Diencephalon (tissue), 1 donor: ENCODE results near the gene TEX264. TPM values are rescaled to one million over a fixed set of nuclear protein-coding genes. Genes with fewer than 3 reads are reported as not detected.
A peak's percentile ranks its signal among the peaks of the same experiment; 100 is the strongest.

ENCODE experiments used
- small RNA-seq: library from RNA; depleted of rRNA; stranded (forward); fragments of <200 nt; gene quantifications from one replicate; pipeline ENCODE3, GENCODE V24; 2014
- total RNA-seq: library from RNA; depleted of rRNA; stranded (reverse); fragments of >200 nt; gene quantifications from one replicate; pipeline ENCODE4 v1.2.3, GENCODE V29; 2014

The TEX264 gene
- total RNA-seq = 26.5 TPM

GRCh38 chr3:51670823-51671733, at the start of gene TEX264:
Gene TEX264, plus strand, starts transcription at chr3:51671252. Its CDS starts 3,053 bp downstream, at chr3:51674305.

GRCh38 chr3:51706788-51707731, 36.0 kb downstream of the TEX264 start, which contains the start of gene GRM2:
Gene GRM2, plus strand, starts transcription at chr3:51707068. Its CDS starts 1,916 bp downstream, at chr3:51708984.

Small RNA genes lying within 50 kb of the gene (small RNA-seq; reads per million reads assigned to genes)
- 357 reads per million, percentile 98 among the genes with 10 or more reads in this experiment for gene RNA5SP132

Other genes with a start within 250 kb of the TEX264 start
- 20.3 TPM for gene DCAF1, start 171.2 kb upstream of the TEX264 start, total RNA-seq
- 25.8 TPM for gene RAD54L2, start 132.5 kb upstream of the TEX264 start, total RNA-seq
- 12.5 TPM for gene GRM2, start 35.8 kb downstream of the TEX264 start, total RNA-seq
- gene IQCF6, start 108.0 kb downstream of the TEX264 start, total RNA-seq = not detected
- gene IQCF2, start 190.4 kb downstream of the TEX264 start, total RNA-seq = not detected
- not detected for gene IQCF5, start 204.3 kb downstream of the TEX264 start, total RNA-seq
- gene IQCF1, start 232.1 kb downstream of the TEX264 start, total RNA-seq = not detected